HCT116 (cell line): Measurements from ENCODE around the gene TIMM13. TPM values are rescaled to one million over a fixed set of nuclear protein-coding genes. Genes with fewer than 3 reads are reported as not detected.

Experiments used
- ATAC-seq: fragments of 200-7000 bp; cut with Tn5 transposase; 2 replicates; pipeline ENCODE4 v1.9.1; 2020; ENCODE audit warnings: mild to moderate bottlenecking, moderate library complexity
- BruUV-seq: library from RNA; stranded (reverse); fragments of 400-500 nt; replicated peaks from 2 replicates; lab custom pipeline; 2021; lab: Mats Ljungman, UMichigan
- CTCF ChIA-PET: fragments of 300-600 bp; sonication (Branson Sonifier 250); formaldehyde crosslinking; loops from one replicate; lab custom pipeline; 2021; ENCODE audit warnings: antibody characterized with exemption; lab: Charles Lee
- POLR2A ChIA-PET: fragments of 300-600, 350-600 bp; sonication (Branson Sonifier 250); formaldehyde crosslinking; loops from one replicate; lab custom pipeline; 2021; ENCODE audit warnings: antibody characterized with exemption; lab: Charles Lee
- RAD21 ChIA-PET, 2 experiments: fragments of 300-600 bp; sonication (Branson Sonifier 250); formaldehyde crosslinking; loops; one replicate each; lab custom pipeline; 2023; ENCODE audit warnings: low total read pairs in 2 of 2; ENCODE audit not compliant: uncharacterized antibody in 2 of 2, unreplicated experiment in 2 of 2, low non-redundant PET in 1 of 2; lab: Charles Lee
- DNase-seq: peaks from one replicate; pipeline ENCODE4 v3.0.0-alpha.2; 2010; ENCODE audit warnings: low read depth, low spot score
- H2AFZ ChIP-seq: fragments of 200-600 bp; shearing (Covaris generic), sonication (generic); 2 replicates; pipeline ENCODE4 v1.6.1; 2017; ENCODE audit warnings: low read depth, mixed run types, mixed read lengths, antibody characterized with exemption, low read length; ENCODE audit not compliant: poor library complexity, severe bottlenecking
- H3K27ac ChIP-seq: 2 replicates; pipeline ENCODE4 v1.5.1; 2012; ENCODE audit warnings: low read depth, low read length
- H3K27me3 ChIP-seq: fragments of 200-600 bp; sonication (generic); 2 replicates; pipeline ENCODE4 v1.6.1; 2016; ENCODE audit warnings: mixed run types, low read length, mixed read lengths; ENCODE audit not compliant: insufficient read depth
- H3K36me3 ChIP-seq, 2 experiments: fragments of 200-500 bp in 1 of 2; fragments of 200-600 bp in 1 of 2; sonication (Bioruptor generic) in 1 of 2; sonication (generic) in 1 of 2; 2 replicates each; pipeline versions ENCODE4 v1.5.1 to v1.6.1; 2014 to 2016; ENCODE audit warnings: low read length in 2 of 2, inconsistent platforms in 1 of 2, mixed read lengths in 1 of 2, mixed run types in 1 of 2; ENCODE audit not compliant: insufficient read depth in 2 of 2, control insufficient read depth in 1 of 2
- H3K4me1 ChIP-seq, 2 experiments: fragments of 200-600 bp in 1 of 2; sonication (generic) in 1 of 2; 2 replicates each; pipeline versions ENCODE4 v1.5.1 to v1.6.1; 2012 to 2017; ENCODE audit warnings: low read length in 2 of 2, inconsistent platforms in 1 of 2, mild to moderate bottlenecking in 1 of 2, mixed read lengths in 1 of 2, mixed run types in 1 of 2, moderate library complexity in 1 of 2; ENCODE audit not compliant: insufficient read depth in 2 of 2, control insufficient read depth in 1 of 2
- H3K4me2 ChIP-seq: fragments of 200-600 bp; sonication (generic); 2 replicates; pipeline ENCODE4 v1.6.1; 2017; ENCODE audit warnings: mixed run types, low read length, mixed read lengths
- H3K4me3 ChIP-seq, 2 experiments: fragments of 200-600 bp in 1 of 2; sonication (generic) in 1 of 2; replicated peaks in 1 of 2; 2 replicates each; pipeline ENCODE4 v1.5.1; 2011 to 2016; ENCODE audit warnings: low read length in 2 of 2, control low read depth in 1 of 2, low read depth in 1 of 2, mild to moderate bottlenecking in 1 of 2, mixed read lengths in 1 of 2, mixed run types in 1 of 2
- H3K79me2 ChIP-seq: fragments of 200-600 bp; sonication (generic); 2 replicates; pipeline ENCODE4 v1.6.1; 2017; ENCODE audit warnings: mild to moderate bottlenecking, mixed run types, low read length, moderate library complexity, mixed read lengths; ENCODE audit not compliant: insufficient read depth
- H3K9ac ChIP-seq: fragments of 200-600 bp; sonication (generic); 2 replicates; pipeline ENCODE4 v1.6.1; 2016; ENCODE audit warnings: low read length, mixed read lengths
- H3K9me2 ChIP-seq: fragments of 200-600 bp; sonication (generic), shearing (Covaris generic); 2 replicates; pipeline ENCODE4 v1.6.1; 2017; ENCODE audit warnings: mixed run types, mild to moderate bottlenecking, moderate library complexity; ENCODE audit not compliant: insufficient read depth
- H3K9me3 ChIP-seq, 2 experiments: fragments of 200-500 bp in 1 of 2; fragments of 200-600 bp in 1 of 2; sonication (Bioruptor generic) in 1 of 2; sonication (generic) in 1 of 2; 2 replicates each; pipeline ENCODE4 v1.6.1; 2014 to 2017; ENCODE audit warnings: low read length in 2 of 2, mixed read lengths in 2 of 2, inconsistent platforms in 1 of 2, low read depth in 1 of 2, mild to moderate bottlenecking in 1 of 2, mixed run types in 1 of 2, moderate library complexity in 1 of 2; ENCODE audit not compliant: control insufficient read depth in 1 of 2, insufficient read depth in 1 of 2
- H4K20me1 ChIP-seq: fragments of 200-600 bp; sonication (generic), shearing (Covaris generic); 2 replicates; pipeline ENCODE4 v1.6.1; 2017; ENCODE audit warnings: mixed run types, mild to moderate bottlenecking, moderate library complexity; ENCODE audit not compliant: insufficient read depth
- EZH2 ChIP-seq: fragments of 200-600 bp; sonication (generic); IDR thresholded peaks from 2 replicates; pipeline ENCODE4 v1.6.1; 2017; ENCODE audit warnings: antibody characterized with exemption, mixed run types
- EZH2phosphoT487 ChIP-seq: fragments of 200-600 bp; IDR thresholded peaks from 2 replicates; pipeline ENCODE4 v1.6.1; 2018; ENCODE audit warnings: antibody characterized with exemption, borderline replicate concordance
- POLR2AphosphoS5 ChIP-seq: IDR thresholded peaks from 2 replicates; pipeline ENCODE4 v1.6.1; 2011; ENCODE audit warnings: mild to moderate bottlenecking, low read depth, low read length, moderate library complexity
- SRF ChIP-seq: IDR thresholded peaks from 2 replicates; pipeline ENCODE4 v1.6.1; 2012; ENCODE audit warnings: low read depth
- YY1 ChIP-seq: IDR thresholded peaks from 2 replicates; pipeline ENCODE4 v1.6.1; 2011; ENCODE audit warnings: low read length, low read depth, moderate library complexity, mild to moderate bottlenecking; ENCODE audit not compliant: insufficient replicate concordance; ENCODE audit errors: extremely low read depth
- ZFX ChIP-seq: fragments of 450-650 bp; IDR thresholded peaks from 2 replicates; pipeline ENCODE4 v1.6.1; 2017
- ZNF274 ChIP-seq: fragments of 200-500 bp; sonication (Bioruptor generic); IDR thresholded peaks from 2 replicates; pipeline ENCODE4 v1.6.1; 2014; ENCODE audit warnings: mild to moderate bottlenecking, low read depth, low read length, inconsistent platforms
- intact Hi-C: fragments of 100-400 bp; cut with micrococcal nuclease; formaldehyde crosslinking; loops from 2 replicates; pipeline ENCODE4 v1.10.0; 2022
- total RNA-seq: library from RNA; stranded (reverse); gene quantifications from one replicate; pipeline ENCODE4 v1.2.1, GENCODE V29; 2021; ENCODE audit not compliant: unreplicated experiment

TIMM13 gene
- total RNA-seq, 1 experiment from 2014 or later: 151 TPM

- Histone ChIP-seq H2AFZ (no peak overlapping the region), H3K36me3 (peaks cover 2 to 28% of the 10 kb centered on the region in 2 experiments; a peak in 2 of 4 replicates), H3K27me3 (no peaks in the 10 kb centered on the region), H3K4me2 (no peak overlapping the region), H3K27ac (no peak overlapping the region), H3K79me2 (peaks cover 49% of the 10 kb centered on the region)
- CTCF ChIA-PET: no interaction called here
- DNase-seq (no peak), ATAC-seq (no peak)
- no TSS peak for BruUV-seq
- RAD21 ChIA-PET: no interaction called here
- TF ChIP-seq ZNF274: no peak
- no peak for TF ChIP-seq ZFX
- no peak for TF ChIP-seq YY1
- no peak for TF ChIP-seq POLR2AphosphoS5
- TF ChIP-seq, all 23 proteins: peak for 0
- H3K4me1 ChIP-seq: peaks cover 6 to 25% of the 10 kb centered on the region in 2 experiments; a peak in 3 of 4 replicates
- no peak overlapping the region for H3K9ac ChIP-seq
- intact Hi-C loops: no loop called here
- peaks cover 5% of the 10 kb centered on the region; the same call in 1 of the 2 replicates for H4K20me1 ChIP-seq
- no peaks in the 10 kb centered on the region for H3K9me3 ChIP-seq
- H3K9me2 ChIP-seq: no peaks in the 10 kb centered on the region
- POLR2A ChIA-PET: no interaction called here
- H3K4me3 ChIP-seq: no peak overlapping the region
These were observed 3.3 kb downstream of the TIMM13 start for GRCh38 chr19:2423915-2424685.

- no peaks in the 10 kb centered on the region for H3K9me3 ChIP-seq
- no peak overlapping the region for H3K27ac ChIP-seq
- peaks cover 49% of the 10 kb centered on the region for H3K79me2 ChIP-seq
- H2AFZ ChIP-seq: no peak overlapping the region
- POLR2A ChIA-PET: no interaction called here
- no peak overlapping the region for H3K4me3 ChIP-seq
- H3K36me3 ChIP-seq: peaks cover 2 to 28% of the 10 kb centered on the region in 2 experiments; a peak in 2 of 4 replicates
- peaks cover 5% of the 10 kb centered on the region; the same call in 1 of the 2 replicates for H4K20me1 ChIP-seq
- H3K4me2 ChIP-seq: no peak overlapping the region
- BruUV-seq: no TSS peak
- CTCF ChIA-PET: no interaction called here
- H3K27me3 ChIP-seq: no peaks in the 10 kb centered on the region
- TF ChIP-seq EZH2phosphoT487: no peak
- no peak for TF ChIP-seq EZH2
- TF ChIP-seq SRF: no peak
- H3K9ac ChIP-seq: no peak overlapping the region
- H3K4me1 ChIP-seq: peaks cover 6 to 23% of the 10 kb centered on the region in 2 experiments; a peak in 3 of 4 replicates
- H3K9me2 ChIP-seq: no peaks in the 10 kb centered on the region
- intact Hi-C loops: no loop called here
- RAD21 ChIA-PET: no interaction called here
- DNase-seq (no peak), ATAC-seq (no peak)
These were observed 4.1 kb downstream of the TIMM13 start for GRCh38 chr19:2423071-2423914.
